Measurements from ENCODE around the gene MAGEB16. TPM values are rescaled to one million over a fixed set of nuclear protein-coding genes. Genes with fewer than 3 reads are reported as not detected.

MAGEB16 gene
- not detected for total RNA-seq

DNA sequence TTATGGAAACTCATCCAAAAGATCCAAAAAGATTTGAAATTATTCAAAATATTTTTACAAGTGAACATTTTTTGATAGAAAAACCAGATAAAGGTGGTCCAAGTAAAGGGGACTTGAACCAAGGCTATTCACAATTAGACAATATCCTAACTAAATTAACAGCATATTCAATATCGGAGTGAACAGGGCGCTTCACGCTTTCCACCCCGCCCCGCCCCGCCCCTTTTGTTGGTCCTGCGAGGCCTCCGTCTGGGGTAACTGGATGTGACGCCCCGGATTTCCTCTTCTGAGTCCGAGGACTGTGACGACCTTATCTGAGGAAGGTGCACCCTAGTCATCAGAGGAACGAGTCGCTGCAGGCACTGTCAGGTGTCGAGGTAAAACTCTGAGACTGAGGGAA is at the start of gene MAGEB16:
Gene MAGEB16 (plus strand): TSS at position 301 of the 400 bp plus-strand sequence. CDS start 3,855 bp downstream, outside the sequence.
- Histone ChIP-seq H3K27me3 (ENCODE audit: control insufficient read depth in 3 of 3, insufficient read depth in 3 of 3, low read length in 3 of 3) (no peaks in the 10 kb centered on the region), H3K9me3 (ENCODE audit: control insufficient read depth in 3 of 3, low read length in 3 of 3) (no peaks in the 10 kb centered on the region), H3K4me3 (ENCODE audit: low read length in 3 of 3) (no peak within 1 kb of the TSS), H3K4me1 (ENCODE audit: control insufficient read depth in 3 of 3, insufficient read depth in 3 of 3, low read length in 3 of 3) (no peaks in the 10 kb centered on the region), H3K27ac (ENCODE audit: low read depth, low read length) (no peak within 1 kb of the TSS), H3K36me3 (ENCODE audit: control insufficient read depth in 3 of 3, insufficient read depth in 3 of 3, low read length in 3 of 3) (no peaks in the 10 kb centered on the region), H3K9ac (ENCODE audit: low read depth in 1 of 3, low read length in 3 of 3) (no peak within 1 kb of the TSS)

DNA sequence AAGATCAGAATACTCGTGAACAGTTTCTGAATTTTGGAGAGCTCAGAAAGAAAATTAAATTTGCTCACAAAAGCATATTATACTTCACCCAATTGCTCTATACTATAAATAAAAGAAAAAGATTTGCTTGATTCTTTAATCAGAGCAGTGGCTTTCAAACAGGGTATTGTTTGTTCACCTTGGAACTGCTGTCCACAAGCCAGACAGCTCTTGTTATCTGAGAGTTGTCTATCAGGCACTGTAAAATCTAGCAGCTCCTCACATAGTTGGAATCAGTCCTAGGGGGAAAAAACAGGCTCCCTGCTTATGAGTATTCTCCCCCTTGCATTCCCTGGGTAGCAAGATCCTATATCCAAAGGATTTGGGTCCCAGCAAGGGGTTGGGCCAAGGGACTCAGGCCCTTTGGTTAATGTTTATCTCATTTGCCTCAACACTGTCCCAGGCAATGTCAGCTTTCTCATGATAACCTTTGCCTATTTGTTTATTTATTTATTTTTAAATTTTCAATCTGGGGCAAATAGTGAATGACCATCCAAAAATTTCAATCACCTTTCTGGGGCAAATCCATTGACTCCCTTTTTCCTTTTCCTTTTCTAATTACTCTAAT is 24.1 kb upstream of the MAGEB16 start:
- no peak overlapping the region for H3K4me3 ChIP-seq (ENCODE audit: low read length in 3 of 3)
- H3K36me3 ChIP-seq (ENCODE audit: control insufficient read depth in 3 of 3, insufficient read depth in 3 of 3, low read length in 3 of 3) = no peaks in the 10 kb centered on the region
- H3K4me1 ChIP-seq (ENCODE audit: control insufficient read depth in 3 of 3, insufficient read depth in 3 of 3, low read length in 3 of 3) = no peaks in the 10 kb centered on the region
- no peak overlapping the region for H3K27ac ChIP-seq (ENCODE audit: low read depth, low read length)
- H3K27me3 ChIP-seq (ENCODE audit: control insufficient read depth in 3 of 3, insufficient read depth in 3 of 3, low read length in 3 of 3) = no peaks in the 10 kb centered on the region
- no peak overlapping the region for H3K9ac ChIP-seq (ENCODE audit: low read depth in 1 of 3, low read length in 3 of 3)
- H3K9me3 ChIP-seq (ENCODE audit: control insufficient read depth in 3 of 3, low read length in 3 of 3) = no peaks in the 10 kb centered on the region

DNA sequence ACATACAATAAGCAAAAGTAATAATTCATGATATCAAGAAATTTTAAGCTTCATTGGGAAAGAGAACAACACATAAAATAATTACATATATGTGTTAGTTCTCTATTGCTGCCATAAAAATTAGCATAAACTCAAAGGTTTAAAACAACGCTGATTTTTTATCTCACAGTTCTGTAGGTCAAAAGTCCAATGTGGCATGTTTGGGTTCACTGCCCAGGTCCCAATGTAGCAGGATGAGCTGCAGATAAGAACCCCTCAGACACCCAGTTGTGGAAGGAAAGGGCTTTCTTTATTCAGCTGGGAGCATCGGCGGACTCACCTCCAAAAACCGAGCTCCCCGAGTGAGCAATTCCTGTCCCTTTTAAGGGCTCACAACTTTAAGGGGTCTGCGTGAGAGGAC is 13.1 kb upstream of the MAGEB16 start:
- H3K36me3 ChIP-seq (ENCODE audit: control insufficient read depth in 3 of 3, insufficient read depth in 3 of 3, low read length in 3 of 3) = no peaks in the 10 kb centered on the region
- no peak overlapping the region for H3K27ac ChIP-seq (ENCODE audit: low read depth, low read length)
- no peak overlapping the region for H3K9ac ChIP-seq (ENCODE audit: low read depth in 1 of 3, low read length in 3 of 3)
- H3K9me3 ChIP-seq (ENCODE audit: control insufficient read depth in 3 of 3, low read length in 3 of 3) = no peaks in the 10 kb centered on the region
- no peaks in the 10 kb centered on the region for H3K27me3 ChIP-seq (ENCODE audit: control insufficient read depth in 3 of 3, insufficient read depth in 3 of 3, low read length in 3 of 3)
- H3K4me3 ChIP-seq (ENCODE audit: low read length in 3 of 3) = no peak overlapping the region
- H3K4me1 ChIP-seq (ENCODE audit: control insufficient read depth in 3 of 3, insufficient read depth in 3 of 3, low read length in 3 of 3) = no peaks in the 10 kb centered on the region

DNA sequence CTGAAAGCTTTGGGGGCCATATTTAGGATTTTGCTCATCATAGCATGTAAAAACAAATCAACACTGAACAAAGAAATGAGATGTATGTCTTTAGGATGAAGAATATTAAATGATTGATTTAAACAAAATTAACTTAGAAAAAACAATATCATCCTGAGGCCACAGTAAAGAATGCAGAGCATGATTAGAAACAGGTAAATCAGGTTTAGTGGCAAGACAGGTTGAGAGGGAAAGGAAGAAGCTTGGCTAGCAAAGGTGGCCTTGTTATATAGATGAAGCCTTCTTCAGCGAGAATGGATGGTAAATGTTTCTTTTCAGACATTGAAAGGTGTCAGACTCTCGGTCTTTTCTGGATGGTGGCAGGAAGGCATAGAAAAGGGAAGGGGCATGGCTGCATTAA is 11.9 kb upstream of the MAGEB16 start:
- no peak overlapping the region for H3K9ac ChIP-seq (ENCODE audit: low read depth in 1 of 3, low read length in 3 of 3)
- H3K4me3 ChIP-seq (ENCODE audit: low read length in 3 of 3) = no peak overlapping the region
- H3K27me3 ChIP-seq (ENCODE audit: control insufficient read depth in 3 of 3, insufficient read depth in 3 of 3, low read length in 3 of 3) = no peaks in the 10 kb centered on the region
- H3K9me3 ChIP-seq (ENCODE audit: control insufficient read depth in 3 of 3, low read length in 3 of 3) = no peaks in the 10 kb centered on the region
- H3K36me3 ChIP-seq (ENCODE audit: control insufficient read depth in 3 of 3, insufficient read depth in 3 of 3, low read length in 3 of 3) = no peaks in the 10 kb centered on the region
- no peaks in the 10 kb centered on the region for H3K4me1 ChIP-seq (ENCODE audit: control insufficient read depth in 3 of 3, insufficient read depth in 3 of 3, low read length in 3 of 3)
- no peak overlapping the region for H3K27ac ChIP-seq (ENCODE audit: low read depth, low read length)

DNA sequence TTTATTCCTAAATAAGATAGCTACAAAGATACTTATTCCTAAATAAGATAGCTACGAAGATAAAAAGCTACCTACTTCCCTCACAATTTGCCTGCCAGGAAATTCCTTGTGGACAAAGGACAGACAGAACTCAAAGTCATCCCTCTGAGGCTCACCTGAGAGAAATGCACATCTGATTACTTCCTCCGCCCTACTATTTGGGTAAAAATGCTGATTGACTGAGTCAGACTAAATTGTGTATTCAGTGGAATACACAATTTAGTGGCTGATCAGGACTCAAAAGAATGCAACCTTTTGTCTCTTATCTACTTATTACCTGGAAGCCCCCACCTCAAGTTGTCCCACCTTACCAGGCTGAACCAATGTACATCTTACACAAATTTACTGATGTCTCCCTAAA is 10.3 kb upstream of the MAGEB16 start:
- H3K4me1 ChIP-seq (ENCODE audit: control insufficient read depth in 3 of 3, insufficient read depth in 3 of 3, low read length in 3 of 3) = no peaks in the 10 kb centered on the region
- H3K36me3 ChIP-seq (ENCODE audit: control insufficient read depth in 3 of 3, insufficient read depth in 3 of 3, low read length in 3 of 3) = no peaks in the 10 kb centered on the region
- H3K27ac ChIP-seq (ENCODE audit: low read depth, low read length) = no peak overlapping the region
- no peaks in the 10 kb centered on the region for H3K9me3 ChIP-seq (ENCODE audit: control insufficient read depth in 3 of 3, low read length in 3 of 3)
- H3K4me3 ChIP-seq (ENCODE audit: low read length in 3 of 3) = no peak overlapping the region
- H3K9ac ChIP-seq (ENCODE audit: low read depth in 1 of 3, low read length in 3 of 3) = no peak overlapping the region
- H3K27me3 ChIP-seq (ENCODE audit: control insufficient read depth in 3 of 3, insufficient read depth in 3 of 3, low read length in 3 of 3) = no peaks in the 10 kb centered on the region

DNA sequence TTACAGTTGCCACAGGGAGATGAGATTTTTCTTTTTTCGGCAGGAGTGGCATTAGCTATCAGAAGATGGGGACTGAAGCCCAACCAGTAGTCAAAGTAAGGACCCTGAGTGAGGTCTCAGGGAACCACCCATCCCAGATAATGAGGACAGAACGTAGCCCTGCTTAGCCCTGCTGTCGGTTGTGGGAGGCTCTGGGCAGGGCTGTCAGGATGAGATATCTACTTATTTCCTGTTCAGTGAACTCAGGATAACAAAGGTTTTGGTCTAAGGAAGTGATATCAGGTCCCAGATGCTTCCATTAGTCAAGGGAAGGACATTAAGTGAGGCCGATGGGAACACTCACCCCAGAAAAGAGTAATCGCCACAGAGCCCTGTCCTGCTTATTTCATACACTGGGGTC is 2.3 kb downstream of the MAGEB16 start:
- H3K36me3 ChIP-seq (ENCODE audit: control insufficient read depth in 3 of 3, insufficient read depth in 3 of 3, low read length in 3 of 3) = no peaks in the 10 kb centered on the region
- H3K9ac ChIP-seq (ENCODE audit: low read depth in 1 of 3, low read length in 3 of 3) = no peak overlapping the region
- no peaks in the 10 kb centered on the region for H3K27me3 ChIP-seq (ENCODE audit: control insufficient read depth in 3 of 3, insufficient read depth in 3 of 3, low read length in 3 of 3)
- H3K27ac ChIP-seq (ENCODE audit: low read depth, low read length) = no peak overlapping the region
- no peaks in the 10 kb centered on the region for H3K9me3 ChIP-seq (ENCODE audit: control insufficient read depth in 3 of 3, low read length in 3 of 3)
- no peak overlapping the region for H3K4me3 ChIP-seq (ENCODE audit: low read length in 3 of 3)
- no peaks in the 10 kb centered on the region for H3K4me1 ChIP-seq (ENCODE audit: control insufficient read depth in 3 of 3, insufficient read depth in 3 of 3, low read length in 3 of 3)

DNA sequence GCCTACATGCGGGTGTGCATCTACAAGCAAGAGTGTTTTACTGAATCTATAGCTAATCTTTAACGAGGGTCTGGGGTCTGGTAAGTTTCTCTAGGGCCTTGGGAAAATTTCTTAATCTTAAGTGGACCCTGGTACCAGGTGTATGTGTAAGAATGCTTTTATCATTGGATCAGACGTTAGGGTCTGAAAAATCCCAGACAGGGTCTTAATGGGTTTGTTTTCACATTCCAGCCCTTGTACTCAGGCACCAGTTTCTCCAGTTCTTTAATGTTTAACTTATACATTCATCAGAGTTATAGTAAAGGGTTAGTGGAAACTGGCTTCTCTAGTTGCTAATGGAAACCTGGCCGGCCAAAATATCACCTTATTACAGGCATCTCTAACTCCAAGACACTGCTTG is 11.6 kb downstream of the MAGEB16 start:
- Histone ChIP-seq H3K27me3 (ENCODE audit: control insufficient read depth in 3 of 3, insufficient read depth in 3 of 3, low read length in 3 of 3) (no peaks in the 10 kb centered on the region), H3K4me1 (ENCODE audit: control insufficient read depth in 3 of 3, insufficient read depth in 3 of 3, low read length in 3 of 3) (no peaks in the 10 kb centered on the region), H3K9me3 (ENCODE audit: control insufficient read depth in 3 of 3, low read length in 3 of 3) (no peaks in the 10 kb centered on the region), H3K9ac (ENCODE audit: low read depth in 1 of 3, low read length in 3 of 3) (no peak overlapping the region), H3K36me3 (ENCODE audit: control insufficient read depth in 3 of 3, insufficient read depth in 3 of 3, low read length in 3 of 3) (no peaks in the 10 kb centered on the region), H3K4me3 (ENCODE audit: low read length in 3 of 3) (no peak overlapping the region), H3K27ac (ENCODE audit: low read depth, low read length) (no peak overlapping the region)

DNA sequence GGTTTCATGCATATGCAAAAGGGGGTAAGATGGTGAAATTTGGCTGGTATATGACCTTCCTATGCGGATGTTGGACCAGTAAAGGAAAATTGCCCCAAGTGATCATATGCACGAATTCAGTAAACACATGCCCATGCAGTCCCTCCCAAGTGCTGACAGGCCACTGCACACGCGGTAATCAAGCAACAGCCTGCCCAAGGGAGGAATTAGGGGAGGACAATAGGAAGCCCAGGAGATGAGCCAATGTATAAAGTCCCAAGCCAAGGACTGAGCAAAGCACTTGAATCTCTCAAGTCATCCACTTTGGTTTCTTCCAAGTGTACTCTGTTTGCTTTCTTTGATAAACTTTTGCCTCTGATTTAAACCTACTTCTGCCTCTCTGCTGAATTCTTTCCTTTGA is 21.1 kb downstream of the MAGEB16 start:
- Histone ChIP-seq H3K9ac (ENCODE audit: low read depth in 1 of 3, low read length in 3 of 3) (no peak overlapping the region), H3K27me3 (ENCODE audit: control insufficient read depth in 3 of 3, insufficient read depth in 3 of 3, low read length in 3 of 3) (no peaks in the 10 kb centered on the region), H3K36me3 (ENCODE audit: control insufficient read depth in 3 of 3, insufficient read depth in 3 of 3, low read length in 3 of 3) (no peaks in the 10 kb centered on the region), H3K27ac (ENCODE audit: low read depth, low read length) (no peak overlapping the region), H3K4me3 (ENCODE audit: low read length in 3 of 3) (no peak overlapping the region), H3K4me1 (ENCODE audit: control insufficient read depth in 3 of 3, insufficient read depth in 3 of 3, low read length in 3 of 3) (no peaks in the 10 kb centered on the region), H3K9me3 (ENCODE audit: control insufficient read depth in 3 of 3, low read length in 3 of 3) (no peaks in the 10 kb centered on the region)

DNA sequence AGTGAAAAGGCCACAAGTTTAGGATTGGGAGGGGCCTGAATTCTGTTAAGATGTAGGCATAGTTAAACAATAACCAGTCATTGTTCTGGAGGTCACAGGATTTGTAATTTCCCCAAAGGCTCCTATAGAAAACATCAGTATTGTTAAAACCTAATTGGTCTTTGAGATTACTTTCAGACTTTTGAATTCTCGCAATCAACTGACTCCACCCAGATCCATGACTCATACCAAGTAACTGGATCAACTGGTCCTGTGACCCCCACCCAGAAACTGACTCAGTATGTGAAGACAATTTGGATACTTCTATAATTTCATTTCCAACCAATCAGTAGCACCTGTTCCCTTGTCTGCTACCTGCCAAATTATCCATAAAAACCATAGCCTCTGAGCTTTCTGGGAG is 28.4 kb downstream of the MAGEB16 start:
- Histone ChIP-seq H3K9me3 (ENCODE audit: control insufficient read depth in 3 of 3, low read length in 3 of 3) (no peaks in the 10 kb centered on the region), H3K4me1 (ENCODE audit: control insufficient read depth in 3 of 3, insufficient read depth in 3 of 3, low read length in 3 of 3) (no peaks in the 10 kb centered on the region)

DNA sequence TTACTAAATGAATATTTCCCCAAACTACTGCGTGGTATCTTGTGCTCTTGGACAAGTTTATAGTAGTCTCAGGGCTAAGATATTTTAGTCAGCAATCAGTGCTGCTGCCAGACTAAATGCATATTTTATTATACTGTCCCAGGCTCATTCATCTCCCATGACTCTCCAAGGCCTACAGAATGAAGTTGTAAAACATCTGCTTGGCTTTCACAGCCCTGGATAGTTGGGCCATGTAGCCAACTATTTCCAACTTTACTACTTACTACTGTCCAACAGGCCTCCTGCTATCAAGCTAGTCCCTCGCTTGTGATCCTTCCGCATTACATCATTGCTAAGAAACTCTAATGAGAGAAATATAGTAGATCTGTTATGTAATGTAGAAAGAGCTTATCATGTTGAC is 31.4 kb downstream of the MAGEB16 start:
- Histone ChIP-seq H3K9me3 (ENCODE audit: control insufficient read depth in 3 of 3, low read length in 3 of 3) (no peaks in the 10 kb centered on the region), H3K27ac (ENCODE audit: low read depth, low read length) (no peak overlapping the region), H3K4me3 (ENCODE audit: low read length in 3 of 3) (no peak overlapping the region), H3K9ac (ENCODE audit: low read depth in 1 of 3, low read length in 3 of 3) (no peak overlapping the region), H3K4me1 (ENCODE audit: control insufficient read depth in 3 of 3, insufficient read depth in 3 of 3, low read length in 3 of 3) (no peaks in the 10 kb centered on the region), H3K36me3 (ENCODE audit: control insufficient read depth in 3 of 3, insufficient read depth in 3 of 3, low read length in 3 of 3) (no peaks in the 10 kb centered on the region), H3K27me3 (ENCODE audit: control insufficient read depth in 3 of 3, insufficient read depth in 3 of 3, low read length in 3 of 3) (no peaks in the 10 kb centered on the region)

More for the DNA sequence above, 28.4 kb downstream of the MAGEB16 start:
- Histone ChIP-seq H3K36me3 (ENCODE audit: control insufficient read depth in 3 of 3, insufficient read depth in 3 of 3, low read length in 3 of 3) (no peaks in the 10 kb centered on the region), H3K4me3 (ENCODE audit: low read length in 3 of 3) (no peak overlapping the region), H3K9ac (ENCODE audit: low read depth in 1 of 3, low read length in 3 of 3) (no peak overlapping the region), H3K27ac (ENCODE audit: low read depth, low read length) (no peak overlapping the region), H3K27me3 (ENCODE audit: control insufficient read depth in 3 of 3, insufficient read depth in 3 of 3, low read length in 3 of 3) (no peaks in the 10 kb centered on the region)

DNA sequence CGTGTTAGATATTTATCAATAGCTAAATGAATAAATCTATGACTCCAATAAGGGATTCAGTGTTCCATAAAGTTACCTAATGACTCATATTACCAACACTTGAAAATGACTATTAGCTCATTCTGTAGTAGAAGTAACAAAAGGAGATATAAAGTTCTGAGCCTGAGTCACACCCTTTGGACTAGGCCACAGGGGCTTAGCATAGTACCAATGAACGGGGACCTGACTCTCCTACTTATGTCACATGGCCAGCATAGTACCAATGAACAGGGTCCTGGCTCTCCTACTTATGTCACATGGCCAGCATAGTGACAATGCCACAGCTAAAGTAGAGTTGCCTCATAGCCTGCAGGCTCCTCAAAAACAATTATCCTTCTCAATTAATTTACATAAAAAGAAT is 43.7 kb downstream of the MAGEB16 start:
- H3K9me3 ChIP-seq (ENCODE audit: control insufficient read depth in 3 of 3, low read length in 3 of 3) = no peaks in the 10 kb centered on the region
- no peak overlapping the region for H3K9ac ChIP-seq (ENCODE audit: low read depth in 1 of 3, low read length in 3 of 3)
- H3K4me3 ChIP-seq (ENCODE audit: low read length in 3 of 3) = no peak overlapping the region
- no peak overlapping the region for H3K27ac ChIP-seq (ENCODE audit: low read depth, low read length)
- no peaks in the 10 kb centered on the region for H3K36me3 ChIP-seq (ENCODE audit: control insufficient read depth in 3 of 3, insufficient read depth in 3 of 3, low read length in 3 of 3)
- H3K27me3 ChIP-seq (ENCODE audit: control insufficient read depth in 3 of 3, insufficient read depth in 3 of 3, low read length in 3 of 3) = no peaks in the 10 kb centered on the region
- no peaks in the 10 kb centered on the region for H3K4me1 ChIP-seq (ENCODE audit: control insufficient read depth in 3 of 3, insufficient read depth in 3 of 3, low read length in 3 of 3)
